ENCODE data around the gene CCDC12. TPM values are rescaled to one million over a fixed set of nuclear protein-coding genes. Genes with fewer than 3 reads are reported as not detected.

CCDC12 gene
- total RNA-seq, 1 donor from 2014 or later: 29.2 TPM

- intact Hi-C loops (cut with DNase I): no loop called here
- DNase-seq (no peak), ATAC-seq (ENCODE audit: poor library complexity) (no peak)
Measured at GRCh38 chr3:46897829-46898320, 78.7 kb downstream of the CCDC12 start.

GRCh38 chr3:46897031-46897430 lies 79.5 kb downstream of the CCDC12 start:
- DNase-seq (no peak), ATAC-seq (ENCODE audit: poor library complexity) (no peak)
- intact Hi-C loops (cut with DNase I): no loop called here

- intact Hi-C loops (cut with DNase I): no loop called here
- DNase-seq (peak; percentile 49), ATAC-seq (ENCODE audit: poor library complexity) (no peak)
Measured at GRCh38 chr3:46896386-46896785, 80.2 kb downstream of the CCDC12 start.

GRCh38 chr3:46895761-46896160 lies 80.8 kb downstream of the CCDC12 start:
- ATAC-seq (ENCODE audit: poor library complexity): no peak
- peak; percentile 47 for DNase-seq
- intact Hi-C loops (cut with DNase I): loop anchor here (2.0 kb wide), 1 partner anchor 29 kb away; no protein-coding TSS in a partner anchor

- peak; percentile 90 for DNase-seq
- intact Hi-C loops (cut with DNase I): loop anchor here (2.0 kb wide), 1 partner anchor 28 kb away; no protein-coding TSS in a partner anchor
Measured at GRCh38 chr3:46895204-46895660, 81.3 kb downstream of the CCDC12 start.

GRCh38 chr3:46894256-46894655 lies 82.3 kb downstream of the CCDC12 start:
- ATAC-seq (ENCODE audit: poor library complexity): no peak
- intact Hi-C loops (cut with DNase I): loop anchor here (2.0 kb wide), 1 partner anchor 27 kb away; no protein-coding TSS in a partner anchor
- DNase-seq: no peak

More at GRCh38 chr3:46895204-46895660, 81.3 kb downstream of the CCDC12 start:
- peak; percentile 71 for ATAC-seq (ENCODE audit: poor library complexity)

GRCh38 chr3:46893763-46894162 lies 82.8 kb downstream of the CCDC12 start:
- intact Hi-C loops (cut with DNase I): loop anchor here (2.0 kb wide), 1 partner anchor 27 kb away; no protein-coding TSS in a partner anchor
- ATAC-seq (ENCODE audit: poor library complexity) (no peak), DNase-seq (no peak)

GRCh38 chr3:46893146-46893748 lies 83.3 kb downstream of the CCDC12 start:
- ATAC-seq (ENCODE audit: poor library complexity): peak; percentile 16
- DNase-seq: peak; percentile 54
- intact Hi-C loops (cut with DNase I): no loop called here

- peak; percentile 72 for ATAC-seq (ENCODE audit: poor library complexity)
- intact Hi-C loops (cut with DNase I): no loop called here
- peak; percentile 88 for DNase-seq
Measured at GRCh38 chr3:46892285-46893145, 84.0 kb downstream of the CCDC12 start.

GRCh38 chr3:46891132-46891531 lies 85.4 kb downstream of the CCDC12 start:
- intact Hi-C loops (cut with DNase I): no loop called here
- DNase-seq (no peak), ATAC-seq (ENCODE audit: poor library complexity) (no peak)

- ATAC-seq (ENCODE audit: poor library complexity): no peak
- intact Hi-C loops (cut with DNase I): no loop called here
- DNase-seq: no peak
Measured at GRCh38 chr3:46890132-46890531, 86.4 kb downstream of the CCDC12 start.

GRCh38 chr3:46889381-46890110 lies 87.0 kb downstream of the CCDC12 start:
- DNase-seq (peak; percentile 69), ATAC-seq (ENCODE audit: poor library complexity) (no peak)
- intact Hi-C loops (cut with DNase I): no loop called here

GRCh38 chr3:46888705-46889104 lies 87.8 kb downstream of the CCDC12 start:
- DNase-seq (no peak), ATAC-seq (ENCODE audit: poor library complexity) (no peak)
- intact Hi-C loops (cut with DNase I): no loop called here

- intact Hi-C loops (cut with DNase I): no loop called here
- DNase-seq (no peak), ATAC-seq (ENCODE audit: poor library complexity) (no peak)
Measured at GRCh38 chr3:46887980-46888494, 88.5 kb downstream of the CCDC12 start.

- no peak for ATAC-seq (ENCODE audit: poor library complexity)
- no peak for DNase-seq
- intact Hi-C loops (cut with DNase I): no loop called here
Measured at GRCh38 chr3:46885612-46886011, 90.9 kb downstream of the CCDC12 start.

- intact Hi-C loops (cut with DNase I): no loop called here
- ATAC-seq (ENCODE audit: poor library complexity): no peak
- DNase-seq: no peak
Measured at GRCh38 chr3:46884929-46885328, 91.6 kb downstream of the CCDC12 start.

- DNase-seq (no peak), ATAC-seq (ENCODE audit: poor library complexity) (no peak)
Measured at GRCh38 chr3:46884427-46884826, 92.1 kb downstream of the CCDC12 start.

GRCh38 chr3:46883830-46884185 lies 92.7 kb downstream of the CCDC12 start:
- intact Hi-C loops (cut with DNase I): no loop called here
- no peak for DNase-seq
- no peak for ATAC-seq (ENCODE audit: poor library complexity)

More at GRCh38 chr3:46884427-46884826, 92.1 kb downstream of the CCDC12 start:
- intact Hi-C loops (cut with DNase I): no loop called here

All from Right ventricle myocardium superior (tissue), 1 donor.